ENCODE results near the gene GCKR.

The GCKR gene, protein sequence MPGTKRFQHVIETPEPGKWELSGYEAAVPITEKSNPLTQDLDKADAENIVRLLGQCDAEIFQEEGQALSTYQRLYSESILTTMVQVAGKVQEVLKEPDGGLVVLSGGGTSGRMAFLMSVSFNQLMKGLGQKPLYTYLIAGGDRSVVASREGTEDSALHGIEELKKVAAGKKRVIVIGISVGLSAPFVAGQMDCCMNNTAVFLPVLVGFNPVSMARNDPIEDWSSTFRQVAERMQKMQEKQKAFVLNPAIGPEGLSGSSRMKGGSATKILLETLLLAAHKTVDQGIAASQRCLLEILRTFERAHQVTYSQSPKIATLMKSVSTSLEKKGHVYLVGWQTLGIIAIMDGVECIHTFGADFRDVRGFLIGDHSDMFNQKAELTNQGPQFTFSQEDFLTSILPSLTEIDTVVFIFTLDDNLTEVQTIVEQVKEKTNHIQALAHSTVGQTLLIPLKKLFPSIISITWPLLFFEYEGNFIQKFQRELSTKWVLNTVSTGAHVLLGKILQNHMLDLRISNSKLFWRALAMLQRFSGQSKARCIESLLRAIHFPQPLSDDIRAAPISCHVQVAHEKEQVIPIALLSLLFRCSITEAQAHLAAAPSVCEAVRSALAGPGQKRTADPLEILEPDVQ

DNA sequence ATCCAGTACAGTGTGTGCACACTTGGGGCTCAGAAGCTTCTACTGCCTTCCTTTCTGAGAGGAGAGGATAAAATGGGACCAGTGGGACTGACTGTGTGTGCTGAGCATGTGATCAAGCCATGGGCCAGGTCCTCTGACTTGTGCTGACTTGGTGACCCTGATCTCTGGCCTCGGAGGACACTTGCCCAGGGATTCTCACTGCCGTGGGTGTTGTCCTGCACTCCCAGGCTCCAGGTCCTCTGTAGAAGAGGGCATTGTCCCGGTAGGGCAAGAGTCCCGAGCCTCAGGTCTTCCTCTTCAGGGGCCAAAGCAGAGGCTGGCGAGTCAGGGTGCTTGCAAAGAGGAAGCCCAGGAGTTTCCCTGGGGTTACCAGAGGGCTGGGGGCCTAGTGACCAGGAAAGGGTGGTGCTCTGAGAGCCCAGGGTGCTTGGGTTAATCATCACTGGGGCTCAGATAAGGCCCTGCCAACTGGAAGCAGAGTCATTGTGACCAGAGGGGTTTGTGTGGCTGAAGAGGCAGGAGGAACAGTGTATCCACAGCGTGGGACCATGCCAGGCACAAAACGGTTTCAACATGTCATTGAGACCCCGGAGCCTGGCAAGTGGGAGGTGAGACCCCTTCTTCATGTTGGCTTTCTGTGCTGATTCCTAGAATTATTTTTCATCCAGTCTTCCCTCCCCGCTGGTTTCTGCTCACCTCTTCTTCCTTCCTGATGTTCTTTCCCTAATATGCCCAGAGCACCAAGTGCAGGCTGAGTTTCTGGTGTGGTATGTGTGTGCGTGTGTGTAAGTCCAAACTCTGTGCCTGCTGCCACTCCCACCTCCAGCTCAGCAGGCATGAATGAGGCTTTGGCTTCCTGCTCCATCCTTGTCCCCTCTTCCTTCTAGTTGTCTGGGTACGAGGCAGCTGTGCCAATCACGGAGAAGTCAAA is at the start of gene GCKR:
GCKR (plus strand) TSS at position 483 of the 931 bp plus-strand sequence; CDS start at position 549, 66 bp downstream.
- peak; percentile 29 for DNase-seq (ENCODE audit: low spot score)

DNA sequence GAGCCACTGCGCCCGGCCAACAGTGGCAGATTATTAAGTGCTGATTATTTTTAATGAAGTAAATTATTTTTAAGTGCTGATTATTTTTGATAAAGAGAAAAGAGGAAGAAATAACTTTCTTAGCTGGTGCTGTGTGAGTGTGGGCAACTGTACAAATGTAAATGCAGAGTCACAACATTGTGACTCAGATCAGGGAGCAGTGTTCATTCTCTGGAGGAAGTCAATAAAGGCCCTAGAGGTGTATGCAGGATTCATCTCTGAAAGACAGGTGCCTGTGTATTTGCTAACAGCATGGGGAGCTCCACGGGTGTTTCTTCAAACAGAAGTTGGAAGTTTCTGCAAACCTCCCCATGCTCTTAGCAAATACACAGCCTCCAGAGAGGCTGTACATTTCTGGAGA is 48.3 kb upstream of the GCKR start:
- DNase-seq (ENCODE audit: low spot score): no peak

DNA sequence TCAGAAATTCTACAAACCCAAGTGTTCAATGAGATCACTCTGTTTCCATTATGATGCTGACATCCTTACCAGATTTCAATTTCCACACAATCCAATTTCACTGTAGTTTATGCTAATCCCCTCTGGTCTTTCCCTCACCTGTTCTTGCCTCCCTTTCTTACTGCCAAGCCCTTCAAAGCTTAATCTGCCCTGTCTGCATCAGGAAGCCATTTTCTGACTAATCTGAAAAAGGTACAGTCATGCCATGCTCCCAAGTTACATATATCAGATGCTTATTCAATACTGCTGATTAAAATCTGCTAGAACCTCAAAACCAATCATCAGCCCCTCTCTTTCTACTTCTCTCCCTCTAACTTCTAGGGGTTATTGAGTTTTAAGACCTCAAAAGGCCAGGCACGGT is 45.5 kb upstream of the GCKR start:
- no peak for DNase-seq (ENCODE audit: low spot score)

DNA sequence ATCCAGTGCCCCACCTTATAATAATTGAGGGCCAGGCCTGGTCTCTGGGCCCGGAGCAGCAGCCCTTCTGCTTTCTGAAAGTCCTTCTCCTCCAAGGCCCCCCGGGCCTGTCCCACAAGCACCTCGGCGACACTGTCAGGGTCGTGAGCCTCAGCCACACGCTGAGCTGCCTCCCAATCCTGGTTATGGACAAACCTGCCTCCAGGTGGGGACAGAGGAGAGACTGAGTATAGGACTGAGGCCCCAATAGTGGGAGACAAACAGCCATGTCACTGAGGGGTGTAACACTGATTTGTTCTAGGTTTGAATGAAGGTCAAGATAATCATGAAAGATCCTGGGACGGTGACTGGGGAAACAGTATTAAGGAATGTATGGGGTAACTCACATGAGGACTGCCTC is 42.7 kb upstream of the GCKR start:
- DNase-seq (ENCODE audit: low spot score): no peak

DNA sequence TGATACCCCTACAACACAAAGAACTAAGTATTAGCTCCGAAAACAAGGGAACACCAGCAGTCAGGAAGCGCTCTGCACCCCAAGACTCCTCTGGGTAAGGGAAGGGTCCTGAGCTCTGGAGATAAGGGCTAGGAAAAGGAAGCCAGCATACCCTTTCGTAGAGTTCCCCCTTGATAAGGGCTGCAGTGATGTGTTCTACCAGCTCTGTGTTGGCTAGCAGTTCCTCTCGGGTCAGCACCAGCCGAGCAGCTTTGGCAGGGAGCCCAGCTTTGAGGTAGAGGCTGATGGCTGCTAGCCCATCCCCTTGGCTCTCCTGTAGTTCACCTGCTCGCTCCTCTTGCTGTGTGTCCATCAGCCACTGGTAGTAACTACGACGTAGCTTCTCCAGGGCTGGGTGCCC is 35.5 kb upstream of the GCKR start:
- no peak for DNase-seq (ENCODE audit: low spot score)

DNA sequence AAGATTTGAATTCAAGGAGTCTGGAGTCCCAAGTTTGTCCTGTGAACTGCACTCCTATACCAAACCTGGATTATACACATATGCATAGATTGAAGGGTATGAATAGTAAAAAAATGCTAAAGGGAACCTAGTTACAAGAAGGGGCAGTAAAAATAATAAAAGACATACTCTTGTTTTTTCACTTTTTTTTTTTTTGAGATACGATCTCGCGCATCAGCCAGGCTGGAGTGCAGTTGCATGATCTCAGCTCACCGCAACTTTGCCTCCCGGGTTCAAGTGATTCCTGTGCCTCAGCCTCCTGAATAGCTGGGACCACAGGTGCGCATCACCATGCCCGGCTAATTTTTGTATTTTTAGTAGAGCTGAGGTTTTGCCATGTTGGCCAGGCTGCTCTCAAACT is 32.2 kb upstream of the GCKR start:
- DNase-seq (ENCODE audit: low spot score): no peak

DNA sequence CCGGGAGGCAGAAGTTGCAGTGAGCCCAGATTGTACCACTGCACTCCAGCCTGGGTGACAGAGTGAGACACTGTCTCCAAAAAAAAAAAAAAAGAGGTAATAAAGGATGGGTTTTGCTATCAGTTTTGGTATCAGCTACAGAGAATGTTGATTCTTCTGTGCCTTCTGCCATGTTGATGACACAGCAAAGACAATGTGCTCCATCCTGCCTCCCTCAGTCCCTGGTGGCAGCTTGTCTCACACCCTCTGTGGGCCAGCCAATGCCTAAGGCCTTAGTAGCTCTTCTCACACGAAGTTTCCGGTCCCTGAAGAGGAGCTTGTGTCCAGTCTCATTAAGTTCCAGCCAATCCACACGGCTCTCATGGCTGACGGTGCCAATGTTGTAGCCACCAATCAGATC is 24.7 kb upstream of the GCKR start:
- no peak for DNase-seq (ENCODE audit: low spot score)

DNA sequence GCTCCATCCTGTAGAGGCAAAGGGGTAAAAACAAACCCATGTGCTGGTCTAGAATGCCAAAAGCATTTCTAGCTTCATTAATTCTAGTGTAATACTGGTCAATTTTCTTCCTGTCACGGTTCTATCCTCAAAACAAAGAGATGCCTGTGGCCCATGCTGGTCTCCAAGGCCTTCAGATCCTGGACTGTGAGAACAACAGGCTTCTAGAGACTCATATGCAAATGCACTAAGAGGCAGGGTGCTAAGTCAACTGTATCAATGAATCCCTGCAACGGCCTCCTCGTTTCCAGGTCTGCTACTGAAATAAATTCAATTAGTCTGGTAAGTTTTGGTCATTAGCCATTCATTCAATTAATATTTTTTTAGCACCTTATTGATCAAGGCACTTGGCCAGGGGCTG is 11.1 kb upstream of the GCKR start:
- no peak for DNase-seq (ENCODE audit: low spot score)

DNA sequence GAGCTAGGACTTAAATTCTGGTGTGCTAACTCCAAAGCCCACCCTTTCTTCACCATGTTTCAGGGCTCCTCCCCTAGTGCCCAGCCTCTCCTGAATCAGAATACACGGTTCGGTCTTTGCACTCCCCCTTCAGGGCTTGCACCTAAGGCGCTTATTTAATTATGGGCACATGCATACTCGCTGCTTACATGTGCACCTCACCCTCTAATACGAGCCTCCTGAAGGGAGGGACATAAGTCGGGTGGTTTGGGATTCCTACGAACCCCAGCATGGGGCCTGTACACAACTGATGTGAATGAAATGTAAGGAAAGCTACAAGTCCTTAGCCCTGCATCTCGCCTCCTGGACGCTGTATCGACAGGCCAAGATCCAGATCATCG is 7.5 kb upstream of the GCKR start:
- DNase-seq (ENCODE audit: low spot score): peak; percentile 31

DNA sequence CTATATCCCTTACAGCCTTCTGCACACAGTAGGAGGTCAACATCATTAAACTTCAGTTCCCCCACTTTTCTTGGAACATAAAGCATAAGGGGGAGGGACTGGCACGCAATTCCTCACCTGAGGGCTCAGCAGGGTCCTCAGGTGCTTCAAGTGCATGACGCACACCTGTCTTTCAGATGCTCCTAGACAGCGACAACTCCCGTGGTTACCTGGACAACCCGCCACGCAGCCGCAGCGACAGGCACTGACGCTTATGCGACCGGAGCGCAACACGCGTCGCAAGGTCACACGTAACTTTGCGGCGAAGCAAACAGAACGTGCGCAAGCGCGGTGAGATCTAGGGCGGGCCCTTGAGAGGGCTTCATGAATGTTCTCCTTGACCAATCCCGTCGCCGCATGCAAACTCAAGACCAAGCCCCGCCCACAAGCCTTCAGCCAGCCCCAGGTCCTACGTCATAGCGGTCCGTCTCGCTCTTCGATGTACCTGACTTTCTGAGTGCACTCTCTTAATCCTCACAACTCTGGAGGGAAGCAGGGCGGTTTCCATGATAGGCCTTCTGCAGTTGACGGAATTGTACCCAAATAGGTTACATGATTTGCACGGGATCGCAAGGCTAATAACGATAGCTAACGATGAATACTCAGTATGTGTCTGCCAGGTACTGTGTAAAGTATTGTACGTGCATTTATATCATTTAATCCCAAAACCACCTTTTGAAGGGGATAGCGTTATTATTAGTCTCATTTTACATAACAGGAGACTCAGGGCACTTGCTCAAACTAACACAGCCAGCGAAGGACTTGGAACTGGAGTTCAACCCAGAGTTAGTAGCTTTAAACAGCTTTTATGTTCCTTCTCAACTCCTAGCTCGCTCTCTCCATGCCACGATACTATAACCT is 6.9 kb upstream of the GCKR start, which contains the start of gene IFT172:
IFT172 (minus strand) TSS at position 246 of the 900 bp plus-strand sequence; CDS start at position 156, 90 bp downstream.
- peak; percentile 99 for DNase-seq (ENCODE audit: low spot score)

DNA sequence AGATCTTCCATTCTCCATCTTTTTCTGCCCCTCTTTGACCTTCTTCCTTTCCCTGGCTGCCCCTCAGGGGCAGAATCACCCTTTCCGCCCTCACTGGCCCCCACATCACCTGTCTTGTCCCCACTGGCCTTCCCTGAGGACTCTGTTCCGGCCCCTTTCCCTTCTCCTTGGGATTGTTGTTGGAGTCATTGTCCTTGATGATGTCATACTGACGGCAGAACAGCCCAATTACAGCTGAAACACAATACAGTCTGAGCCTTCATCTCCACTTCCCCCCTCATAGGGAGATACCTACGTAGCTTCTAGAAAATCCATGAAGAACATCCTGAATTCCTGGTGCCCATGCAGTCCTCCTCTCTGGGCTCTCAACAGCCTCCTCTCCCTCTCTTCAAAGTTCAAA is 4.1 kb upstream of the GCKR start:
- no peak for DNase-seq (ENCODE audit: low spot score)

DNA sequence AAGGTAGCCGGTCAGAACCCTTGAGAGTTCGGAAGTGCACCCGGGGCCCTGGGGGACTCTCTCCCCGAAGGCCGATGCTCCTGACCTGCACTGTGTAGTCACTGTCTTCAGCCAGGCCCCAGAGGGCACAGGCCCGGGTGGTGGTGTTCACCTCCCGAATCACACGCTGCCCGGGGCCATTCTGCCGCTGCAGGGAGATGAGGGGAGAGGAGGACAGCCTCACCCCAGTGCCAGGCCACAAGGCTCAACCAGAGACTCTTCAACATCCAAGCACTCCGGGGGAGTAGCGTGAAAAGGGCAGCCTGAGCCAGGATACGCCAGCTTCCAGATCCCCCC is 2.7 kb upstream of the GCKR start:
- no peak for DNase-seq (ENCODE audit: low spot score)

DNA sequence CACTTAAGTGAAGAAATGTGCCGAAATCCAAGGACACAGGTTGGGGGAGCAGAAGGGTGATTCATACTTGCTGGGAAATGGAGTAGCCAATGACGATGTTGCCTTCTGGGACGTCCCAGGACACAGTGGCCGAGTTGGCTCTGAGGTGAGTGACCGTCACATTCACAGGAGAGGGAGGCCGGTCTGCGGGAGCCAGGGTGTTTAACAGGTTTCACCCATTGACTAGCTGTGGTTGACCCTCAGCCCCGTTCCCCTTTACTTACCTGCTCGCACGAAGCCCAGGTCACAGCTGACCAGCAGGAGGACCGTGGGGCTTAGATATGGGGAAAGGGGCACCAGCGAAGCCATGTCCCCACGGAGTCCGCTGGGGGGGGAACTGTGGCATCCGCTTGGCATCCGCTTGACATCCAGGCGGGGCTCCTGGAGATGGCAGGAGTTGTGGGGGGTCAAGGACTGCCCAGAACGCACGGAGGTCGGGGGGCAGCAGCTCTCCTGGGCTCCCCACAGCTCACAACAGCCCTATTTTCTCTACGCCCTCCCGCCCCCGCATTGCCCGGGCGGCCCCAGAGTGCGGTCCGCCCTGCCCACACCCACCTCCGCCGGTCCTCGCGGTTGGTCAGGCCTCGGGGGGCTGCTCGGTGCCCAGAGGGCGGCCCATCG is 2.2 kb upstream of the GCKR start:
- peak; percentile 61 for DNase-seq (ENCODE audit: low spot score)

DNA sequence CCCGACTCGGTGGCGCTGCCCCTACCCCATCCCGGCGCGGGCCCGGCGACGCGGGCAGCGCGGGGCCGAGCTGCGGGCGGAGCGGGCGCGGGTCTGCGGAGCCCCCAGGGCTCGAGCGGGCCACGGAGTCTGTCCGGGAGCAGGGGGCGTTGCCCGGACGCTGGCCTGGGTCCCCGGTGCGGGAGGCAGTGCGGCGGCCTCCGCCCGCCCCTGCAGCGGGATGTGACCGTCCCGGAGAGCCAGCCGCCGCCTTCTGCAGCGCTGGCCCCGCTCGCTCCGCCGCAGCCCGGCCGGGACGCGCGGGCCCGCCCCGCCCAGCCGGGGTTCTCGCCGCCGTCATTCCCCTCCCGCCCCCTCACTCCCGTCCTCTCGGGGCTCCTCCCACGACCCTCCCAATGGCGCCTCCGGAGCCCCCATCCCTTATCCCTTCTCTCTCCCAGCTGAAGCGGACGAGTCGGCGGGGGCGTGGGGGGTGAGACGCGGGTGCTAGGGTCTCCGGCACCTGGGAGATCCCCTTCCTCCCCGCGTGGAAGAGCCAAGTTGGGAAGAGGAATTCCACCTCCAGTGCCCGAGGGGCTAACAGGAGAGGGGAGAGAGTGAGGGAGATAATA is 1.6 kb upstream of the GCKR start, which contains the start of gene FNDC4:
FNDC4 (minus strand) TSS at position 257 of the 611 bp plus-strand sequence. CDS start 521 bp downstream, outside the sequence.
- DNase-seq (ENCODE audit: low spot score): peak; percentile 88

DNA sequence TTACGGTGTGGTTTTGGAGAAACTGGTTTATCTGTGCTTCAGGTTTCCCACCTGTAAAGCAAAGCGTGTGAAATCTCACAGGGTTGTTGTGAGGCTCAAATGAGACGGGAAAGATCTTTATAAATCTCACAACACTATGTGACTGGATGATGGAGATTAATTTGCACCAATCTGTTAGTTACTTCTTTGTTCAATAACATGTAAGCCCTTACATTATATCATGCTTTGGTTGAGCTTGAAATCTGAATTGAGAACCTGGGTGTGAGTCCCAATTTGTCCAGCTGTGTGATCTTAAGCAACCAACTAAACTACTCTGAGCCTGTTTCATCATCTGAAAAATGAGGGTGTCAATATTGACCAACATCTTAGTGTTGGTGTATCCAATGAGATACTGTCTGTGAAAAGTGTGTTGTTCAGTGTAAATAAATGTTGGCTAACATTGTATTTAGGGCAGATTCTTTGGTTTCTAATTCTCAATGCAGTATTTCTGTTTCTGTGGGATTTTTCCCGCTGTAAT is 741 bp upstream of the GCKR start:
- DNase-seq (ENCODE audit: low spot score): no peak

DNA sequence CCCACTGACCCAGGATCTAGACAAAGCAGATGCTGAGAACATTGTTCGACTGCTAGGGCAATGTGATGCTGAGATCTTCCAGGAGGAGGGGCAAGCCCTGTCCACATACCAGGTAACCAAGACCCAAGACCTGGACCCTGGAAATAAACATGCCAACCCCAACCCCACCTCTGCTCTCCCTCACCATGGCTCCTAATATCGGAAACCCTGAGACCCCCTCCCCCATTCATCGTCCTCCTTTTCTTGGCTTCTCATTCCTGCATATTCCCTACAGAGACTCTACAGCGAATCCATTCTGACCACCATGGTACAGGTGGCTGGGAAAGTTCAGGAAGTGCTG is 619 bp downstream of the GCKR start:
- DNase-seq (ENCODE audit: low spot score): no peak

DNA sequence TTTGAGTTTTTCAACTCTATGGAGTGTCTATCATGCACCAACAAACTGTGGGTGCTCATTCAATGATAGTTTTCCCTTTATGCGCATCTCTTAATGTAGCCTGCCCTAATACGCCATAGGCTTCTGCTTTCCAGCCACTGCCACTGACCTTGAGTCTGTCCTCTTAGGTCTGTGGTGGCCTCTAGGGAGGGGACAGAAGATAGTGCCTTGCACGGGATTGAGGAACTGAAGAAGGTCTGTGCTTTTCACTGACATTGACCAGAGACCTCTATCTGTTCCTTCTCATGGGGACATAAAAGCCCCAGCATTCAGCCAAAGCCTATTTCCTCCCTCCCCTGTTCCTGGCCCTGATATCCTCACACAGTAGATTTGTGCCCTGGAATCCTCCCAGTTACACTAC is 2.3 kb downstream of the GCKR start:
- DNase-seq (ENCODE audit: low spot score): no peak

DNA sequence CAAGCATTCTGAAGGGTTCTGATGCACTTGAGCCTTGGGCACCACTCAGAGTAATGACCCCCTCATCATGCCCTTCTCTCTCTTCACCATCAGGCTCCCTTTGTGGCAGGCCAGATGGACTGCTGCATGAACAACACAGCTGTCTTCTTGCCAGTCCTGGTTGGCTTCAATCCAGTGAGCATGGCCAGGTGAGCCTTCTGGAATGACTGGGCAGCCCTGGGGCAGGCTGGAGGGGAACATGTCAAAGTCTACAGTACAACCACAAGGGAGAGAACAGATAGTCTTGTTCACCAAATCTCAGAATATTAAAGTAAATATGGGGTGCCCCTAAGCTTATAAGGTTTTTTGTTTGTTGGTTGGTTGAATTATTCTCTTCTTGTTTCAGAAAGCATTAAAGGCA is 4.4 kb downstream of the GCKR start:
- no peak for DNase-seq (ENCODE audit: low spot score)

DNA sequence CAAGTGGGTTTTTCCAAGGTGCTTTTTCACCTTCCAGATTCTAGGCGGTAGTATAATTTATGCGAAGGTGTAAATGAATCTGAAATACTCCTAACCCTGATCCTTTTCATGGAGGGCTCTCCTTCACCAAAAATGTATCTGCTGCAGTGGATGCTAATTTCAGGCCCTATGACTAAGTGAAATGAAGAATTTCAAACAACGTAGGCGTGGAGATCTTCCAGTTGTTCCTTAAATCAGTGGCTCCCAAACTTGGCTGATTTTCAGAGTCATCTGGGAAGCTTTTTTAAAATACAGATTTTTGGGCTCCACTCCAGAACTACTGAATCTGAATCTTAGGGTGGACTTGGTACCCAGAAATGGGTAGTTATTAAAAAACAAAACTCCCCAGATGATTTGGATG is 5.5 kb downstream of the GCKR start:
- peak; percentile 37 for DNase-seq (ENCODE audit: low spot score)

DNA sequence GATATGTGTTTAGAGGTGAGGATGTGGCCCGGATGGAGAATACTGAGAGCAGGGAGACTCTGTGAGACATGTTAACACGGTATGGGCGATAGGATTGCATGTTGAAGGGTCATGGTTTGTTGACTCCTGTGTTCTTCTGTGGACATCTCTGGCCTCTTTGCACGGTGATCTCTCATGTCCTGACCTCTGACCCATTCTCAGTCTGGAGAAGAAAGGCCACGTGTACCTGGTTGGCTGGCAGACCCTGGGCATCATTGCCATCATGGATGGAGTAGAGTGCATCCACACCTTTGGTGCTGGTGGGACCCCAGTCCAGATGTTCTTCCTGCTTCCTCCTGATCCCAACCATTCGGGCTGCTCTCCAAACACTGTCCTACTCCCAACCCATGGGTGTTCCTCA is 9.9 kb downstream of the GCKR start:
- no peak for DNase-seq (ENCODE audit: low spot score)

Data from GM03348 (cell line).